ENCODE data around the gene SLC22A16. TPM values are rescaled to one million over a fixed set of nuclear protein-coding genes. Genes with fewer than 3 reads are reported as not detected.

SLC22A16 gene
- total and polyA plus RNA-seq, 4 donors, result 0.08 to 22.5 TPM; not detected in 2

DNA sequence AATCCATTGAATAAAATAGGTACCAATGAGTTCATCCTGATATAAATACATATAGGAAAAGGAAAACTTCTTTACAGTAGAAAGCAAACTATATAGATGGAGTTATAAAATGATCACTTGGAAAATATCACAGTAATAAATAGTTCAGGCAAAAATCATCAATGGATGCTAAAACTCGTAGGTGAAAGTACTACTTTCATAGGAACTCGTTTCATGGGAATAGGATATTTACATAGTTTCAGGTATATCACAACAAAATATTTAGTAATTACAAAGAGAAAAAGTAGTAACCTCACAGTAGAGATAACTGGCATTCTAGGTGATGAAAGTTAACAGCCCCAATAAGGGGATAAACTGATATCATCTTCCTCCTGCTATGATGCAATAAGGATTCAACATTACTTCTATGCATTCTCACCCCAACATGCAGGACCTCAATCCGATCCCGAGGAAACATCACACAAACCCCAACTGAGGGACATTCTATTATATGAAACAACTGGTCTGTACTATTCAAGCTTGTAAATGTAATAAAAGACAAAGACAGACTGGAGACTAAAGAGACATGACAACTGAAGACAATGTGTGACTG lies 74.7 kb downstream of the SLC22A16 start:
- H3K9ac ChIP-seq (ENCODE audit: low read depth in 1 of 2, low read length in 2 of 2), result no peak overlapping the region
- H3K4me1 ChIP-seq (ENCODE audit: control insufficient read depth in 4 of 4, insufficient read depth in 4 of 4, low read length in 3 of 4), result no peaks in the 10 kb centered on the region
- TF ChIP-seq NR2F2 (IDR thresholded peaks at IDR 0.05) (no peak), FOXA1 (IDR thresholded peaks at IDR 0.05) (no peak), GABPA (IDR thresholded peaks at IDR 0.05 in 1 of 2, conservative IDR thresholded peaks at IDR 0.05 in 1 of 2) (no peak), RAD21 (IDR thresholded peaks at IDR 0.05) (no peak), HNF4A (conservative IDR thresholded peaks at IDR 0.05) (no peak), TAF1 (conservative IDR thresholded peaks at IDR 0.05) (no peak), HNF4G (IDR thresholded peaks at IDR 0.05) (no peak), RXRA (IDR thresholded peaks at IDR 0.05) (no peak), SP1 (IDR thresholded peaks at IDR 0.05) (no peak), JUND (IDR thresholded peaks at IDR 0.05) (no peak), EGR1 (IDR thresholded peaks at IDR 0.05; ENCODE audit: low read depth in 2 of 2) (no peak), YY1 (IDR thresholded peaks at IDR 0.05) (no peak), FOXA2 (IDR thresholded peaks at IDR 0.05) (no peak)
- TF ChIP-seq, protein P1, sequence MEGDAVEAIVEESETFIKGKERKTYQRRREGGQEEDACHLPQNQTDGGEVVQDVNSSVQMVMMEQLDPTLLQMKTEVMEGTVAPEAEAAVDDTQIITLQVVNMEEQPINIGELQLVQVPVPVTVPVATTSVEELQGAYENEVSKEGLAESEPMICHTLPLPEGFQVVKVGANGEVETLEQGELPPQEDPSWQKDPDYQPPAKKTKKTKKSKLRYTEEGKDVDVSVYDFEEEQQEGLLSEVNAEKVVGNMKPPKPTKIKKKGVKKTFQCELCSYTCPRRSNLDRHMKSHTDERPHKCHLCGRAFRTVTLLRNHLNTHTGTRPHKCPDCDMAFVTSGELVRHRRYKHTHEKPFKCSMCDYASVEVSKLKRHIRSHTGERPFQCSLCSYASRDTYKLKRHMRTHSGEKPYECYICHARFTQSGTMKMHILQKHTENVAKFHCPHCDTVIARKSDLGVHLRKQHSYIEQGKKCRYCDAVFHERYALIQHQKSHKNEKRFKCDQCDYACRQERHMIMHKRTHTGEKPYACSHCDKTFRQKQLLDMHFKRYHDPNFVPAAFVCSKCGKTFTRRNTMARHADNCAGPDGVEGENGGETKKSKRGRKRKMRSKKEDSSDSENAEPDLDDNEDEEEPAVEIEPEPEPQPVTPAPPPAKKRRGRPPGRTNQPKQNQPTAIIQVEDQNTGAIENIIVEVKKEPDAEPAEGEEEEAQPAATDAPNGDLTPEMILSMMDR (IDR thresholded peaks at IDR 0.05; ENCODE audit: low read depth, low read length, missing input control), result no peak
- TF ChIP-seq, protein P2, sequence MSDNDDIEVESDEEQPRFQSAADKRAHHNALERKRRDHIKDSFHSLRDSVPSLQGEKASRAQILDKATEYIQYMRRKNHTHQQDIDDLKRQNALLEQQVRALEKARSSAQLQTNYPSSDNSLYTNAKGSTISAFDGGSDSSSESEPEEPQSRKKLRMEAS (IDR thresholded peaks at IDR 0.05), result no peak
- TF ChIP-seq, protein P3, sequence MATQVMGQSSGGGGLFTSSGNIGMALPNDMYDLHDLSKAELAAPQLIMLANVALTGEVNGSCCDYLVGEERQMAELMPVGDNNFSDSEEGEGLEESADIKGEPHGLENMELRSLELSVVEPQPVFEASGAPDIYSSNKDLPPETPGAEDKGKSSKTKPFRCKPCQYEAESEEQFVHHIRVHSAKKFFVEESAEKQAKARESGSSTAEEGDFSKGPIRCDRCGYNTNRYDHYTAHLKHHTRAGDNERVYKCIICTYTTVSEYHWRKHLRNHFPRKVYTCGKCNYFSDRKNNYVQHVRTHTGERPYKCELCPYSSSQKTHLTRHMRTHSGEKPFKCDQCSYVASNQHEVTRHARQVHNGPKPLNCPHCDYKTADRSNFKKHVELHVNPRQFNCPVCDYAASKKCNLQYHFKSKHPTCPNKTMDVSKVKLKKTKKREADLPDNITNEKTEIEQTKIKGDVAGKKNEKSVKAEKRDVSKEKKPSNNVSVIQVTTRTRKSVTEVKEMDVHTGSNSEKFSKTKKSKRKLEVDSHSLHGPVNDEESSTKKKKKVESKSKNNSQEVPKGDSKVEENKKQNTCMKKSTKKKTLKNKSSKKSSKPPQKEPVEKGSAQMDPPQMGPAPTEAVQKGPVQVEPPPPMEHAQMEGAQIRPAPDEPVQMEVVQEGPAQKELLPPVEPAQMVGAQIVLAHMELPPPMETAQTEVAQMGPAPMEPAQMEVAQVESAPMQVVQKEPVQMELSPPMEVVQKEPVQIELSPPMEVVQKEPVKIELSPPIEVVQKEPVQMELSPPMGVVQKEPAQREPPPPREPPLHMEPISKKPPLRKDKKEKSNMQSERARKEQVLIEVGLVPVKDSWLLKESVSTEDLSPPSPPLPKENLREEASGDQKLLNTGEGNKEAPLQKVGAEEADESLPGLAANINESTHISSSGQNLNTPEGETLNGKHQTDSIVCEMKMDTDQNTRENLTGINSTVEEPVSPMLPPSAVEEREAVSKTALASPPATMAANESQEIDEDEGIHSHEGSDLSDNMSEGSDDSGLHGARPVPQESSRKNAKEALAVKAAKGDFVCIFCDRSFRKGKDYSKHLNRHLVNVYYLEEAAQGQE (IDR thresholded peaks at IDR 0.05), result no peak
- TF ChIP-seq, protein P4, sequence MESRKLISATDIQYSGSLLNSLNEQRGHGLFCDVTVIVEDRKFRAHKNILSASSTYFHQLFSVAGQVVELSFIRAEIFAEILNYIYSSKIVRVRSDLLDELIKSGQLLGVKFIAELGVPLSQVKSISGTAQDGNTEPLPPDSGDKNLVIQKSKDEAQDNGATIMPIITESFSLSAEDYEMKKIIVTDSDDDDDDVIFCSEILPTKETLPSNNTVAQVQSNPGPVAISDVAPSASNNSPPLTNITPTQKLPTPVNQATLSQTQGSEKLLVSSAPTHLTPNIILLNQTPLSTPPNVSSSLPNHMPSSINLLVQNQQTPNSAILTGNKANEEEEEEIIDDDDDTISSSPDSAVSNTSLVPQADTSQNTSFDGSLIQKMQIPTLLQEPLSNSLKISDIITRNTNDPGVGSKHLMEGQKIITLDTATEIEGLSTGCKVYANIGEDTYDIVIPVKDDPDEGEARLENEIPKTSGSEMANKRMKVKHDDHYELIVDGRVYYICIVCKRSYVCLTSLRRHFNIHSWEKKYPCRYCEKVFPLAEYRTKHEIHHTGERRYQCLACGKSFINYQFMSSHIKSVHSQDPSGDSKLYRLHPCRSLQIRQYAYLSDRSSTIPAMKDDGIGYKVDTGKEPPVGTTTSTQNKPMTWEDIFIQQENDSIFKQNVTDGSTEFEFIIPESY (IDR thresholded peaks at IDR 0.05), result no peak
- TF ChIP-seq, protein P5, sequence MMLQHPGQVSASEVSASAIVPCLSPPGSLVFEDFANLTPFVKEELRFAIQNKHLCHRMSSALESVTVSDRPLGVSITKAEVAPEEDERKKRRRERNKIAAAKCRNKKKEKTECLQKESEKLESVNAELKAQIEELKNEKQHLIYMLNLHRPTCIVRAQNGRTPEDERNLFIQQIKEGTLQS (IDR thresholded peaks at IDR 0.05), result no peak
- peaks cover 0 to 9% (median 3%) of the 10 kb centered on the region in 4 donors for H3K36me3 ChIP-seq (ENCODE audit: control insufficient read depth in 4 of 4, insufficient read depth in 3 of 4, low read depth in 1 of 4, low read length in 3 of 4)
- no peaks in the 10 kb centered on the region for H3K27me3 ChIP-seq (ENCODE audit: control insufficient read depth in 4 of 4, insufficient read depth in 4 of 4, low read length in 3 of 4)
- H3K9me3 ChIP-seq (ENCODE audit: control insufficient read depth in 4 of 4, low read length in 3 of 4), result no peaks in the 10 kb centered on the region
- H3K4me3 ChIP-seq (ENCODE audit: low read depth in 1 of 3, low read length in 3 of 3), result no peak overlapping the region
- 90% methylated on average over 4 of the region's 4 CpGs for WGBS
- no peak overlapping the region for H3K27ac ChIP-seq (ENCODE audit: low read depth in 1 of 2, low read length in 2 of 2)
- no peak for DNase-seq (ENCODE audit: low spot score)
